PC-3 (cell line): ENCODE measurements around the gene BAZ1A. TPM values are rescaled to one million over a fixed set of nuclear protein-coding genes. Genes with fewer than 3 reads are reported as not detected.
A peak's percentile ranks its signal among the peaks of the same experiment; 100 is the strongest.

Experiments
- ATAC-seq: fragments of 200-7000 bp; cut with Tn5 transposase; 2 replicates; pipeline ENCODE4 v1.9.1; 2020; ENCODE audit warnings: mild to moderate bottlenecking, moderate library complexity
- BruUV-seq: library from RNA; stranded (reverse); fragments of 400-500 nt; replicated peaks from 2 replicates; lab custom pipeline; 2021; lab: Mats Ljungman, UMichigan
- CTCF ChIA-PET: fragments of 300-600 bp; sonication (Branson Sonifier 250); formaldehyde crosslinking; loops from one replicate; lab custom pipeline; 2022; ENCODE audit warnings: antibody characterized with exemption; lab: Charles Lee
- POLR2A ChIA-PET: fragments of 300-600 bp; sonication (Branson Sonifier 250); formaldehyde crosslinking; loops from one replicate; lab custom pipeline; 2022; ENCODE audit warnings: antibody characterized with exemption; ENCODE audit not compliant: unreplicated experiment; lab: Charles Lee
- DNase-seq: peaks from one replicate; pipeline ENCODE4 v3.0.0-alpha.2; 2015
- H2AFZ ChIP-seq: fragments of 300-600 bp; sonication (generic); 2 replicates; pipeline ENCODE4 v1.6.0; 2016; ENCODE audit warnings: antibody characterized with exemption, low read length
- H3F3A ChIP-seq: fragments of 300-600 bp; sonication (generic); one replicate; pipeline ENCODE4 v1.6.0; 2017; ENCODE audit warnings: antibody characterized with exemption, low read length, control low read depth, mild to moderate bottlenecking; ENCODE audit not compliant: unreplicated experiment
- H3K27ac ChIP-seq: fragments of 300-600 bp; sonication (generic); 2 replicates; pipeline ENCODE4 v1.5.1; 2016; ENCODE audit warnings: mild to moderate bottlenecking, low read length
- H3K27me3 ChIP-seq: fragments of 300-600 bp; sonication (generic); 2 replicates; pipeline ENCODE4 v1.6.1; 2016; ENCODE audit warnings: low read length, mixed read lengths
- H3K36me3 ChIP-seq: fragments of 300-600 bp; sonication (generic); 2 replicates; pipeline ENCODE4 v1.6.1; 2016; ENCODE audit warnings: low read depth, mixed run types, low read length, mixed read lengths
- H3K4me1 ChIP-seq: fragments of 300-600 bp; sonication (generic); 2 replicates; pipeline ENCODE4 v1.5.1; 2016; ENCODE audit warnings: low read length; ENCODE audit not compliant: insufficient read depth
- H3K4me2 ChIP-seq: fragments of 300-600 bp; sonication (generic); 2 replicates; pipeline ENCODE4 v1.6.0; 2016; ENCODE audit warnings: low read length
- H3K4me3 ChIP-seq: fragments of 300-600 bp; sonication (generic); 2 replicates; pipeline ENCODE4 v1.5.1; 2016; ENCODE audit warnings: mild to moderate bottlenecking, low read length, mixed read lengths
- H3K79me2 ChIP-seq: fragments of 300-600 bp; sonication (generic); 2 replicates; pipeline ENCODE4 v1.6.1; 2017; ENCODE audit warnings: low read length, mixed read lengths
- H3K9ac ChIP-seq: fragments of 300-600 bp; sonication (generic); 2 replicates; pipeline ENCODE4 v1.6.0; 2016; ENCODE audit warnings: mild to moderate bottlenecking, low read length
- H3K9me2 ChIP-seq: fragments of 300-600 bp; sonication (generic); replicated peaks from 2 replicates; pipeline ENCODE4 v1.6.1; 2016; ENCODE audit warnings: mixed run types, low read length, mixed read lengths
- H3K9me3 ChIP-seq: fragments of 300-600 bp; sonication (generic); 2 replicates; pipeline ENCODE4 v1.6.1; 2016; ENCODE audit warnings: low read length, mixed read lengths
- H4K20me1 ChIP-seq: fragments of 300-600 bp; sonication (generic); 2 replicates; pipeline ENCODE4 v1.6.1; 2016; ENCODE audit warnings: low read length, mixed read lengths
- CTCF ChIP-seq: fragments of 300-600 bp; sonication (generic); conservative IDR thresholded peaks from 2 replicates; pipeline ENCODE4 v1.5.1; 2017; ENCODE audit warnings: antibody characterized with exemption, low read depth, mild to moderate bottlenecking, low read length
- EZH2 ChIP-seq: fragments of 300-600 bp; sonication (generic); IDR thresholded peaks from one replicate; pipeline ENCODE4 v1.6.1; 2017; ENCODE audit warnings: antibody characterized with exemption, mild to moderate bottlenecking, low read length; ENCODE audit not compliant: unreplicated experiment
- EZH2phosphoT487 ChIP-seq: fragments of 300-600 bp; sonication (generic); IDR thresholded peaks from 2 replicates; pipeline ENCODE4 v1.6.1; 2018; ENCODE audit warnings: mild to moderate bottlenecking, antibody characterized with exemption, low read length, borderline replicate concordance
- intact Hi-C: fragments of 100-400 bp; cut with micrococcal nuclease; formaldehyde crosslinking; loops from 2 replicates; pipeline ENCODE4 v1.9.0; 2023
- total RNA-seq: library from RNA; depleted of rRNA; stranded (reverse); fragments of >200 nt; gene quantifications from 2 replicates; pipeline ENCODE4 v1.2.3, GENCODE V29; 2014

The BAZ1A gene
- total RNA-seq, 1 experiment from 2014 or later: 24.7 TPM

DNA sequence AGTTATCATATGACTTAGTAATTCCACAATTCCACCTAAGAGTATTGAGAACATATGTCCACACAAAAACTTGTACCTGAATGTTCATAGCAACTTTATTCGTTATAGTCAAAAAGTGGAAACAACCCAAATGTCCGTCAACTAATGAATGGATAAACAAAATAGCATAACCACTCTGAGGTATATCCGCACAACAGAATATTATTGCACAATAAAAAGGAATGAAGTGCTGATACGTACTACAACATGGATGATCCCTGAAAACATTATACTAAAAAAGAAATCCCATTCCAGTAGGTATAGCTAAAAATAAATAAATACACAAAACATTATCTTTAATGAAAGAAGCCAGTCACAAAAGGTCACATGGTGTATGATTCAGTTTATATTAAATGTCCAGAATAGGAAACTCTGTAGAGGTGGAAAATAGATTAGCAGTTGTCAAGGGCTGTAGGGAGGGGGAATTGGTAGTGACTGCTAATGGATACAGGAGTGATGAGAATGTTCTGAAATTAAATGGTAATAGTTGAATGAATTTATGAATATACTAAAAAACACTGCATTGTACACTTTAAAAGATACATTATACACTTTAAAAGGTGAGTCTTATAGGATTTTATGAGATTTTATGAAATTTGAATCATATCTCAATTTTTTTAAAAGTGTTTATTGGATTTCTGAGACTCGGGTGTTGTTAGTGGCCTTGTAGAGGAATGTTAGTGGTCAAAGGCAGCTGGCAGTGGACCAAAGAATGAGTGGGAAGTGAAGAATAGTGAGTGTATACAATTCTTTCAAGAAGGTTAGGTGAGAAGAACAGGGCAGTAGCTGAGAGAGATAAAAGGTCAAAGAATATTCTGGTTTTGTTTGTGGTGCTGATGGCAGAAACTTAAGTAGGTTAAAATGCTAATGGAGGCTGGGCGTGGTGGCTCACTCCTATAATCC, 36.3 kb upstream of the BAZ1A start:
- Histone ChIP-seq H3K4me2 (no peak overlapping the region), H3F3A (no peaks in the 10 kb centered on the region), H3K4me3 (no peak overlapping the region), H3K27me3 (no peaks in the 10 kb centered on the region), H3K27ac (no peak overlapping the region), H3K4me1 (peaks cover 5% of the 10 kb centered on the region), H2AFZ (no peak overlapping the region), H3K9me3 (no peaks in the 10 kb centered on the region), H4K20me1 (no peaks in the 10 kb centered on the region), H3K9ac (no peak overlapping the region), H3K79me2 (no peaks in the 10 kb centered on the region), H3K9me2 (no peaks in the 10 kb centered on the region), H3K36me3 (no peaks in the 10 kb centered on the region)
- no peak for TF ChIP-seq EZH2
- no peak for TF ChIP-seq EZH2phosphoT487
- TF ChIP-seq CTCF: no peak
- ATAC-seq: peak; percentile 80
- DNase-seq: peak; percentile 54
- CTCF ChIA-PET: interaction anchor here (0.6 kb wide), 1 partner anchor 224 kb away, joined by 3 read pairs; no protein-coding TSS in a partner anchor
- POLR2A ChIA-PET: no interaction called here
- BruUV-seq: no TSS peak
- intact Hi-C loops: loop anchor here (1.0 kb wide), 1 partner anchor 36 kb away; the partner anchor contains the start of gene BAZ1A

- ChIA-PET CTCF (no interaction called here), POLR2A (no interaction called here)
- Histone ChIP-seq H3K79me2 (no peaks in the 10 kb centered on the region), H3K27ac (no peak overlapping the region), H3K9ac (no peak overlapping the region), H3K9me2 (no peaks in the 10 kb centered on the region), H3K4me1 (no peaks in the 10 kb centered on the region), H3K27me3 (no peaks in the 10 kb centered on the region), H3K4me2 (no peak overlapping the region), H3K9me3 (no peaks in the 10 kb centered on the region), H3K36me3 (no peaks in the 10 kb centered on the region), H3K4me3 (no peak overlapping the region), H3F3A (no peaks in the 10 kb centered on the region), H4K20me1 (no peaks in the 10 kb centered on the region), H2AFZ (no peak overlapping the region)
- TF ChIP-seq CTCF (no peak), EZH2 (no peak), EZH2phosphoT487 (no peak)
- intact Hi-C loops: no loop called here
- ATAC-seq (no peak), DNase-seq (no peak)
- no TSS peak for BruUV-seq
These were observed 31.1 kb upstream of the BAZ1A start for GRCh38 chr14:34906287-34906686.

GRCh38 chr14:34895277-34895676, 20.1 kb upstream of the BAZ1A start:
- Histone ChIP-seq H3K36me3 (no peaks in the 10 kb centered on the region), H4K20me1 (no peaks in the 10 kb centered on the region), H3K4me2 (no peak overlapping the region), H3K27ac (no peak overlapping the region), H3K9me3 (no peaks in the 10 kb centered on the region), H3K9ac (no peak overlapping the region), H3K79me2 (no peaks in the 10 kb centered on the region), H3F3A (no peaks in the 10 kb centered on the region), H3K27me3 (no peaks in the 10 kb centered on the region), H2AFZ (no peak overlapping the region), H3K4me3 (no peak overlapping the region), H3K4me1 (no peaks in the 10 kb centered on the region), H3K9me2 (no peaks in the 10 kb centered on the region)
- intact Hi-C loops: no loop called here
- TF ChIP-seq CTCF (no peak), EZH2phosphoT487 (no peak), EZH2 (no peak)
- no peak for DNase-seq
- POLR2A ChIA-PET: interaction anchor here (0.5 kb wide), 1 partner anchor 37 kb away, joined by 3 read pairs; no protein-coding TSS in a partner anchor
- ATAC-seq: no peak
- CTCF ChIA-PET: no interaction called here
- no TSS peak for BruUV-seq
